Stimulated activated naive CD8-positive, alpha-beta T cell treated with anti-CD3 and anti-CD28 coated beads, Interleukin-15, Interleukin-2, amounts not matched to agents 100 U/mL and 50 U/mL, for 24 hours (primary cell): ENCODE data around the gene STYK1.
"Not testable (repeated sequence)": the region's sequence is repeated elsewhere in the genome, so short reads cannot be mapped to it uniquely, and the experiment has no call there.

ENCODE experiments used
- ATAC-seq: fragments of 150-1000 bp; cut with Tn5 transposase; one replicate; pipeline ENCODE4 v1.10.0; 2021
- DNase-seq: peaks from one replicate; pipeline ENCODE4 v3.0.0; 2021

Gene STYK1

DNA sequence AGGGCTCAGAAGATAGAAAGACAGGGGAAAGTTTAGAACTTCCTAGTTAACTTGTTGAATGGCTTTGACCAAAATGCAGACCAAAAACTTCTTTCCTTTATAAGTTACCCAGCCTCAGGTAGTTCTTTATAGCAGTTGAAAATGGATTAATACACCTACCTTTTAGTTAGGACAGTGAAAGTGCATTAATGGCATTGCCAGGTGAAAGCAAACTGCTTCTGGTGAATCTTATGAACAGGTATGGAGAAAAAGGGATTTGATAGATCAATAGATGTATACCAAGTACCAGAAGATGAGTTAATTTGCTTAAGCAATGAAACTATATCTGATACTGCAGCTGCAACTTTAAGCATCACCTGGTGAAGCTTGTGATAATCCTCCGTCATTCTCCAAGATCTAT is 14.2 kb upstream of the STYK1 start:
- no peak for ATAC-seq
- DNase-seq = no peak

- DNase-seq (no peak), ATAC-seq (no peak)
Measured at GRCh38 chr12:10672231-10672868, 1.5 kb downstream of the STYK1 start.

GRCh38 chr12:10669533-10669932 is 4.3 kb downstream of the STYK1 start:
- DNase-seq (no peak), ATAC-seq (no peak)

DNA sequence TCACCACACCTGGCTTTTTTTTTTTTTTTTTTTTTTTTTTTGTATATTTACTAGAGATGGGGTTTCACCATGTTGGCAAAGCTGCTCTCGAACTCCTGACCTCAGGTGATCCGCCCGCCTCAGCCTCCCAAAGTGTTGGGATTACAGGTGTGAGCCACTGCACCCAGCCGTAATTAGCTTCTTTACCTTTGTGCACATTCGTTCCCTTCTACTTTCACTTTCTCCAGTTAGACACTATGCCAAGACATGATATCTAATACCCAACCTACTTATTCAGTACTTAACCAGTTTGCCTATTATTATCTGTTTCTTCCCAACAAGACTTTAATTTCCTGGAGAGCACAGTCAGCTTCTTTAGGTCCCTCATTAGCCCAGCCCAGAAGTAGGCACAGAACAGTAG is 5.3 kb downstream of the STYK1 start:
- DNase-seq (no peak), ATAC-seq (no peak)

- no peak for DNase-seq
- ATAC-seq = no peak
Measured at GRCh38 chr12:10667581-10667980, 6.3 kb downstream of the STYK1 start.

DNA sequence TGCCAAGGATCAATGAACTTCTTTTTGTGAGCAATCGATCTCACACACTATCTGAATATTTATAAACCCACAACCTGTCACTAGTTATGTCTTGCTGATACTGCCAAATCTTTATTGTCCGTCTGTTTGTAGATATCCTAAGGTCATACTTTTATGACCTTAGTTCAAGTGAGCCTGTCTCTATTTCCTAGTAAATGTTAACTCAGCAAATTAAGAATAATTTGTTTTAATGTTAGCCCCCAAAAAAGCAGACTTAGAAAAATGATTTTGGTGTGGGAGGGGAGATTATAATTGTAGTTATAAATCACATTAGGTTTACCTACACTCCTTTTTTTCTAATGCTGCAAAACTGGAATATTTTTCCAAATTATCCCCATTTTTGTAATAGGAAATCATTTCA is 9.4 kb downstream of the STYK1 start:
- DNase-seq (no peak), ATAC-seq (no peak)

GRCh38 chr12:10663869-10664268 is 10.0 kb downstream of the STYK1 start:
- DNase-seq (no peak), ATAC-seq (no peak)

GRCh38 chr12:10661338-10661737 is 12.5 kb downstream of the STYK1 start:
- DNase-seq (no peak), ATAC-seq (no peak)

DNA sequence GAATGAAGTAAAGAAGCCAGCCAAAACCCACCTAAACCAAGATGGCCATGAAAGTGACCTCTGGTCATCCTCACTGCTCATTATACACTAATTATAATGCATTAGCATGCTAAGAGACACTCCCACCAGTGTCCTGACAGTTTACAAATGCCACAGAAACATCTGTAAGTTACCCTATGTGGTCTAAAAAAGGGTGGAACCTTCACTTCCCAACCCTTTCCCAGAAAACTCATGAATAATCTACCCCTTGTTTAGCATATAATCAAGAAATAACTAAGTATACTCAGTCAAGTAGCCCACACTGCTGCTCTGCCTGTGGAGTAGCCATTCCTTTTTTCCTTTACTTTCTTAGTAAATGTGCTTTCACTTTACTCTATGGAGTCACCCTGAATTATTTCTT is 19.8 kb downstream of the STYK1 start:
- ATAC-seq = no peak
- no peak for DNase-seq

DNA sequence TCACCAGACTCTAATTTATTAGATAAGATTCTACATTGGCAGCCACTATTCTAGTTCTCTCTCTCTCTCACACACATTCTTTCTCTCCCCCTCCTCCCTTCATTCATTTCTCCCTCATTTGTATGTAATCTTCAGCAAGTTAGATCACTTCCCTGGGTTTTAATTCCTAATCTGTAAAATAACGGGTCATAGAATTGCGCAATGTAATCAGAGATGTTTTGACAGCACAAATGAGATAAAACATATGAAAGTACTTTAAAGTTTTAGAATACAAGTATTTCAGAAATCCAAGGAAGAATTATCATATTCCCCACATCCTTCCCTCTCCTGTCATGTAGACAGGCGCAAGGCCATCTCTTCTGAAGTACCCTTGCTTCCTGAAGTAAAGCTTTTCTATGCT is 21.7 kb downstream of the STYK1 start:
- DNase-seq = no peak
- no peak for ATAC-seq

- not testable (repeated sequence) for DNase-seq, ATAC-seq
Measured at GRCh38 chr12:10646576-10646975, 27.3 kb downstream of the STYK1 start.

DNA sequence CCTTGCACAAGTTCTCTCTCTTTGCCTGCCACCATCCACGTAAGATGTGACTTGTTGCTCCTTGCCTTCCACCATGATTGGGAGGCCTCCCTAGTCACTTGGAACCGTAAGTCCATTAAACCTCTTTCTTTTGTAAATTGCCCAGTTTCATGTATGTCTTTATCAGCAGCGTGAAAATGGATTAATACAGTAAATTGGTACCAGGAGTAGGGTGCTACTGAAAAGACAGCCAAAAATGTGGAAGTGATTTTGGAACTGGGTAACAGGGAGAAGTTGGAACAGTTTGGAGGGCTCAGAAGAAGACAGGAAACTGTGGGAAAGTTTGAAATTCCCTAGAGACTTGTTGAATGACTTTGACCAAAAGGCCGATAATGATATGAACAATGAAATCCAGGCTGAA is 27.9 kb downstream of the STYK1 start:
- DNase-seq (no peak), ATAC-seq (no peak)

- DNase-seq (no peak), ATAC-seq (no peak)
Measured at GRCh38 chr12:10641735-10642500, 31.9 kb downstream of the STYK1 start.

GRCh38 chr12:10638728-10639127 is 35.1 kb downstream of the STYK1 start:
- ATAC-seq (no peak), DNase-seq (no peak)

- ATAC-seq (no peak), DNase-seq (no peak)
Measured at GRCh38 chr12:10636611-10637010, 37.2 kb downstream of the STYK1 start.

- ATAC-seq = no peak
- DNase-seq = no peak
Measured at GRCh38 chr12:10636124-10636523, 37.7 kb downstream of the STYK1 start.

DNA sequence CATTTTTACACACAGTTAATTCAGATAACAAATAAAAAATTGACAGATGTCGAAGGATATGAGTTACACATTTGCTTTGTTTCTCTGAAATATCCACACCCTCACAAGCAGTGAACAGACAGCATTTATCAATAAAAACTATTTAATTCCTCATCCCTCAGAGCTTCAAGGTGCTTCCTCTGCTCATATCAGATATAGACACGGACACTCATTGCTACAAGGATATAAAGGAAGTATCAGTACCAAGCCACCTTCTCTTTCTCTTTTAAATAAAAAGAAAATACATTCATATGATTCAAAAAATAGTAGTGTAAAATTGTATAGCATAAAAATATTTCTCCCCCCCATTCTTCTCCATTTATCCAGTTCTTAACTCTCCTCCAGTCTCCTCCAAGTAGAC is 38.5 kb downstream of the STYK1 start:
- DNase-seq = no peak
- ATAC-seq = no peak

DNA sequence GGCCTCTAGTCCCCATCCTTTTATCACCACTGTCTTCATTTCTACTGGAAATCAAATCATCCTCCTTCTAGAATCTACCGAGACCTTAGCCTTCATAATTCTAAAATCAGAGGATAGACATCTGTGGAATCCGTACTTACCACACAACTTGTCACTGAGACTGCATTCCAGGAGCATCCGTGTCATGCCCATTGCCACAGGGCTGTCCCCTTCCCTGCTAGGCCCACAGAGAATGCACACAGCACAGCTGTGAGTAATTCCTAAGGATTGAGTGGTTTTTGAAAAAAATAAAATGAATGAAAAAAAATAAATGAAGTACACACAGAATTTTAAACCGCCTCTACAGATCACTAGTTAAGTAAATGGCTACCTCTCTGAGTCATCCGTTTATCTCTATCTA is 39.4 kb downstream of the STYK1 start:
- DNase-seq (no peak), ATAC-seq (no peak)

GRCh38 chr12:10633541-10633940 is 40.3 kb downstream of the STYK1 start:
- ATAC-seq (no peak), DNase-seq (no peak)

GRCh38 chr12:10632226-10632625 is 41.6 kb downstream of the STYK1 start:
- no peak for DNase-seq
- ATAC-seq = no peak

DNA sequence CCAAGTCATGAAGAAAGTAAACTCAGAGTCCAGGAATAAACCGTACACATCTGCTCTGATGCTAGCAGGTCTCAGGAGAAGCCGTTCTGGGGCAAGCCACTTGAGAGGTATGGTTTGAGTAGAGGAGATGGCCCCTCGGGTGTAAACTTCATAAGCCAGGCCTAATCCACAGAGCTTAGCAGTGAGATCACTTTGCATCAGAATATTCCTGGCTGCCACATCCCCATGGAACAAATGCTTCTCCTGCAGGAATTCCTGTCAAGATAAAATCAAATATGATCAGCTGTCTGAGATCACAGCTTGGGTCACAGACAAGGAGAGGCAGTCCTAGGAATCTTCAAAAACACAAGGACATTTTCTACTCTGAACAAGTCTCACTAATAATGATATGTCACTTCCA is 49.2 kb downstream of the STYK1 start:
- ATAC-seq (no peak), DNase-seq (no peak)

GRCh38 chr12:10623131-10623530 is 50.7 kb downstream of the STYK1 start:
- ATAC-seq = no peak

DNA sequence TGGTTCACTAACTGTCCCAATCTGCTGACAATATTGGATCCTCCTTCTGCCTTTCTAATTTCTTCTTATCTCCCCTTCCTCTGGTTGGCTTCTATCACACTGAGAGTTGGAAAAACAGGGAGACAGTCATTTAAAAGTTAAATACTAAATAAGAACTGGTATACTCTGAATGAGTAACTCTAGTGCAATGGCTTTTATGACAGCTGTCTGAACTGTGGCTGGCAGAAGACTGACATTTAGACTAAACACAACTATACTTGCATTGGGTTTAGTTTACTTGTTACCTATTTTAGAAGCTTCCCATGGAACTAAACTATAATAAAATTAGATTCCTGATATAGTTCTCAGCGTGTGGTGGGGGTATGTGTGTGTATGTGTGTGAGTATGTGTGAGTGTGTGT is 52.6 kb downstream of the STYK1 start:
- ATAC-seq (no peak), DNase-seq (no peak)

More at GRCh38 chr12:10623131-10623530, 50.7 kb downstream of the STYK1 start:
- DNase-seq = no peak
